ENCODE data around the gene FAM171A2. TPM values are rescaled to one million over a fixed set of nuclear protein-coding genes. Genes with fewer than 3 reads are reported as not detected.

The FAM171A2 gene
- polyA plus RNA-seq, 1 donor (not counting 4 experiments of a cell fraction or from before 2014, with no cell fraction given) = 0.35 TPM

DNA sequence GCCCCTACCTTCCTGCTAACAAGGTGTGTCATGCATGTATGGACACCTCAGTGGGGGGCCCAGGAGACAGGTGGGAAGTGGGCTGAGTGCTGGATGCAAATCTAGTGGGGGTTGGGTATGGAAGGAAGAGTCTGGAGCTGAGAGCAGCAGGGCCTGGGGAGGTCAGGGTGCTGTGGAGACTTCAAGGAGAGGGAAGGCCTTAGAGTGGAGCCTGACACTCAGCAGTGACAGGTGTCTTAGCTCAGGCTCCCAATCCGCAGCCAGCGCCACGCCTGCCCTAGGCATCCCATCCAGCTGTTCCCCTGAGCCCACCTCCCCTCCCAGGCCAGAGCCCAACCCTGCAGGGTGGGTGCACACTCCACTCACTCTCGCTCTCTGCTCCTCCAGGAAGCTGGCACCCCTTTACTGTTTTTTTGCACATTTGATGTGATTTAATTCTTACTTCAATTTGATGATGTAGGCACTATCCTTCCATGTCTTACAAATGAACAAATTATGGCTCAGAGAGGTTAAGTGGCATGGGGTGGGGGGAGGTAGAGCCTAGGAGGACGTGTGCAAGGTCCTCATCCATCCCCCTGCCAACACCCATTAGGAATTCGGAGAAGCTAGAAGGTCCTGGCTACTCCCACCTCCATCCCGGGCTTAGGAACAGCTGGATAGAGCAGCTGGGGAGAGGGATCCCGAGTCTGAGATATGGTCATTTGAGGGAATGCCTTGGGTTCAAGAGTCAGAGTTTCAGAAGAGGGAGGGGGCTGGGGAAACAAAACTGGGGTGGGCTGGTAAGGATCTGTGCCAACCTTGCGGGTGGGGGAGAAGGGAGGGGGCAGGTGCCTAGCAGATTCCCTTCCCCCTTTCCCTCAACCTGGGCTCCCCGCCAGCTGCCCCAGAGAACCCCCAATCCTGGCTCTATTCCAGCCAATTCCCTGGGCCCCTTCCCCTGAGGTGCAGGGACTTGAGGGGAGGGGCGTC is 2.1 kb downstream of the FAM171A2 start:
- H3K9ac ChIP-seq (ENCODE audit: control insufficient read depth, extremely low read depth, insufficient read depth, low read length) = no peak overlapping the region
- FAIRE-seq (no peak), DNase-seq (ENCODE audit: low read depth, low spot score) (no peak)
- H3K9me3 ChIP-seq (ENCODE audit: control insufficient read depth, low read depth, low read length) = no peaks in the 10 kb centered on the region
- peaks cover 15% of the 10 kb centered on the region for H3K27me3 ChIP-seq (ENCODE audit: control insufficient read depth, extremely low read depth, insufficient read depth, low read length)
- TF ChIP-seq, protein P1, sequence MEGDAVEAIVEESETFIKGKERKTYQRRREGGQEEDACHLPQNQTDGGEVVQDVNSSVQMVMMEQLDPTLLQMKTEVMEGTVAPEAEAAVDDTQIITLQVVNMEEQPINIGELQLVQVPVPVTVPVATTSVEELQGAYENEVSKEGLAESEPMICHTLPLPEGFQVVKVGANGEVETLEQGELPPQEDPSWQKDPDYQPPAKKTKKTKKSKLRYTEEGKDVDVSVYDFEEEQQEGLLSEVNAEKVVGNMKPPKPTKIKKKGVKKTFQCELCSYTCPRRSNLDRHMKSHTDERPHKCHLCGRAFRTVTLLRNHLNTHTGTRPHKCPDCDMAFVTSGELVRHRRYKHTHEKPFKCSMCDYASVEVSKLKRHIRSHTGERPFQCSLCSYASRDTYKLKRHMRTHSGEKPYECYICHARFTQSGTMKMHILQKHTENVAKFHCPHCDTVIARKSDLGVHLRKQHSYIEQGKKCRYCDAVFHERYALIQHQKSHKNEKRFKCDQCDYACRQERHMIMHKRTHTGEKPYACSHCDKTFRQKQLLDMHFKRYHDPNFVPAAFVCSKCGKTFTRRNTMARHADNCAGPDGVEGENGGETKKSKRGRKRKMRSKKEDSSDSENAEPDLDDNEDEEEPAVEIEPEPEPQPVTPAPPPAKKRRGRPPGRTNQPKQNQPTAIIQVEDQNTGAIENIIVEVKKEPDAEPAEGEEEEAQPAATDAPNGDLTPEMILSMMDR (optimal IDR thresholded peaks at IDR 0.05 in 1 of 3, IDR thresholded peaks at IDR 0.05 in 1 of 3, conservative IDR thresholded peaks at IDR 0.05 in 1 of 3; ENCODE audit: extremely low read depth in 1 of 3, insufficient read depth in 2 of 3, low read length in 3 of 3) = no peak
- TF ChIP-seq EZH2 (IDR thresholded peaks at IDR 0.05; ENCODE audit: low read length) = no peak
- no peaks in the 10 kb centered on the region for H3K36me3 ChIP-seq (ENCODE audit: control insufficient read depth in 2 of 2, extremely low read depth in 1 of 2, insufficient read depth in 2 of 2, low read length in 2 of 2)
- no peak overlapping the region for H2AFZ ChIP-seq (ENCODE audit: control insufficient read depth, low read length)
- dilution Hi-C loops (cut with MboI; ENCODE audit: extremely low pct_ligation_motif_present, low sequenced_read_pairs) = no loop called here
- no peak overlapping the region for H3K27ac ChIP-seq (ENCODE audit: control insufficient read depth, insufficient read depth, low read length)
- H3K4me1 ChIP-seq (ENCODE audit: control insufficient read depth, extremely low read depth, insufficient read depth, low read length) = no peaks in the 10 kb centered on the region
- H3K79me2 ChIP-seq (ENCODE audit: control insufficient read depth, insufficient read depth, low read length) = no peaks in the 10 kb centered on the region
- no peak overlapping the region for H3K4me2 ChIP-seq (ENCODE audit: control insufficient read depth, extremely low read depth, insufficient read depth, low read depth, low read length)
- no peaks in the 10 kb centered on the region for H3K9me1 ChIP-seq (ENCODE audit: control insufficient read depth, extremely low read depth, insufficient read depth, low read length)
- H3K4me3 ChIP-seq (ENCODE audit: control insufficient read depth in 2 of 3, extremely low read depth in 1 of 3, insufficient read depth in 2 of 3, low read depth in 1 of 3, low read length in 3 of 3) = no peak overlapping the region
- no peaks in the 10 kb centered on the region for H4K20me1 ChIP-seq (ENCODE audit: control insufficient read depth, extremely low read depth, insufficient read depth, low read length)

DNA sequence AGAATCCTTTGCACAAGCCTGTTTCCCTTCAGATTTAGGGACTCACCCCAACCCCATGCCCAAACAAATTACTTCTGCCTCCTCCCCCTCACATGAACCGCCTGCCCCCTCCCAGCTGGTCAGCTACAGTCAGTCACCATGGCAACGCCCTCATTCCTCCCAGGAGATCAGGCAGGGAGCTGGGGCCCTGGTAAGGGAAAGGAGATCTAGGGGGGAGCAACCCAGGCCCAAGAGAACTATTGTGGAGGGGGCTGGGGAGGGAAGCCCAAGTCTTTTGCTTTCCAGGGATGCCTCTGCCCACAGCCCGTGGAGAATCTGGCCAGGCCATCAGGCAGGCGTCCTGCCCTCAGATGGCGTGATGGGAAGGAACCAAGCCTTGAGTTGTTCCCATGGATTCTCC is 2.8 kb downstream of the FAM171A2 start:
- TF ChIP-seq, protein P1 (optimal IDR thresholded peaks at IDR 0.05 in 1 of 3, IDR thresholded peaks at IDR 0.05 in 1 of 3, conservative IDR thresholded peaks at IDR 0.05 in 1 of 3; ENCODE audit: extremely low read depth in 1 of 3, insufficient read depth in 2 of 3, low read length in 3 of 3) = no peak
- no peak for TF ChIP-seq EZH2 (IDR thresholded peaks at IDR 0.05; ENCODE audit: low read length)
- no peak for DNase-seq (ENCODE audit: low read depth, low spot score)
- dilution Hi-C loops (cut with MboI; ENCODE audit: extremely low pct_ligation_motif_present, low sequenced_read_pairs) = no loop called here
- Histone ChIP-seq H3K79me2 (ENCODE audit: control insufficient read depth, insufficient read depth, low read length) (no peaks in the 10 kb centered on the region), H3K27me3 (ENCODE audit: control insufficient read depth, extremely low read depth, insufficient read depth, low read length) (peaks cover 10% of the 10 kb centered on the region), H3K4me2 (ENCODE audit: control insufficient read depth, extremely low read depth, insufficient read depth, low read depth, low read length) (no peak overlapping the region), H3K9ac (ENCODE audit: control insufficient read depth, extremely low read depth, insufficient read depth, low read length) (no peak overlapping the region), H3K4me1 (ENCODE audit: control insufficient read depth, extremely low read depth, insufficient read depth, low read length) (no peaks in the 10 kb centered on the region), H3K27ac (ENCODE audit: control insufficient read depth, insufficient read depth, low read length) (no peak overlapping the region), H4K20me1 (ENCODE audit: control insufficient read depth, extremely low read depth, insufficient read depth, low read length) (no peaks in the 10 kb centered on the region), H3K4me3 (ENCODE audit: control insufficient read depth in 2 of 3, extremely low read depth in 1 of 3, insufficient read depth in 2 of 3, low read depth in 1 of 3, low read length in 3 of 3) (no peak overlapping the region), H2AFZ (ENCODE audit: control insufficient read depth, low read length) (no peak overlapping the region), H3K36me3 (ENCODE audit: control insufficient read depth in 2 of 2, extremely low read depth in 1 of 2, insufficient read depth in 2 of 2, low read length in 2 of 2) (no peaks in the 10 kb centered on the region), H3K9me3 (ENCODE audit: control insufficient read depth, low read depth, low read length) (no peaks in the 10 kb centered on the region), H3K9me1 (ENCODE audit: control insufficient read depth, extremely low read depth, insufficient read depth, low read length) (no peaks in the 10 kb centered on the region)
- FAIRE-seq = no peak

Data from keratinocyte (primary cell).